PC-9 (cell line): Measurements from ENCODE around the gene MOBP.

Source experiments
- EZH2 ChIP-seq: fragments of 200-600 bp; sonication (generic); IDR thresholded peaks from 2 replicates; pipeline ENCODE4 v1.8.0; 2017; ENCODE audit warnings: antibody characterized with exemption, low read depth
- TF ChIP-seq, protein P1 (sequence below): fragments of 200-600 bp; sonication (generic); conservative IDR thresholded peaks from 2 replicates; pipeline ENCODE4 v1.6.1; 2017; ENCODE audit warnings: mixed run types, antibody characterized with exemption, mild to moderate bottlenecking, moderate library complexity

GRCh38 chr3:39445927-39446326 is 21.6 kb upstream of the MOBP start:
- TF ChIP-seq, protein P1, sequence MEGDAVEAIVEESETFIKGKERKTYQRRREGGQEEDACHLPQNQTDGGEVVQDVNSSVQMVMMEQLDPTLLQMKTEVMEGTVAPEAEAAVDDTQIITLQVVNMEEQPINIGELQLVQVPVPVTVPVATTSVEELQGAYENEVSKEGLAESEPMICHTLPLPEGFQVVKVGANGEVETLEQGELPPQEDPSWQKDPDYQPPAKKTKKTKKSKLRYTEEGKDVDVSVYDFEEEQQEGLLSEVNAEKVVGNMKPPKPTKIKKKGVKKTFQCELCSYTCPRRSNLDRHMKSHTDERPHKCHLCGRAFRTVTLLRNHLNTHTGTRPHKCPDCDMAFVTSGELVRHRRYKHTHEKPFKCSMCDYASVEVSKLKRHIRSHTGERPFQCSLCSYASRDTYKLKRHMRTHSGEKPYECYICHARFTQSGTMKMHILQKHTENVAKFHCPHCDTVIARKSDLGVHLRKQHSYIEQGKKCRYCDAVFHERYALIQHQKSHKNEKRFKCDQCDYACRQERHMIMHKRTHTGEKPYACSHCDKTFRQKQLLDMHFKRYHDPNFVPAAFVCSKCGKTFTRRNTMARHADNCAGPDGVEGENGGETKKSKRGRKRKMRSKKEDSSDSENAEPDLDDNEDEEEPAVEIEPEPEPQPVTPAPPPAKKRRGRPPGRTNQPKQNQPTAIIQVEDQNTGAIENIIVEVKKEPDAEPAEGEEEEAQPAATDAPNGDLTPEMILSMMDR = no peak
- no peak for TF ChIP-seq EZH2
